ENCODE measurements around the gene HSDL1. TPM values are rescaled to one million over a fixed set of nuclear protein-coding genes. Genes with fewer than 3 reads are reported as not detected.

HSDL1 gene
- total RNA-seq, 1 donor: 18.7 TPM

DNA sequence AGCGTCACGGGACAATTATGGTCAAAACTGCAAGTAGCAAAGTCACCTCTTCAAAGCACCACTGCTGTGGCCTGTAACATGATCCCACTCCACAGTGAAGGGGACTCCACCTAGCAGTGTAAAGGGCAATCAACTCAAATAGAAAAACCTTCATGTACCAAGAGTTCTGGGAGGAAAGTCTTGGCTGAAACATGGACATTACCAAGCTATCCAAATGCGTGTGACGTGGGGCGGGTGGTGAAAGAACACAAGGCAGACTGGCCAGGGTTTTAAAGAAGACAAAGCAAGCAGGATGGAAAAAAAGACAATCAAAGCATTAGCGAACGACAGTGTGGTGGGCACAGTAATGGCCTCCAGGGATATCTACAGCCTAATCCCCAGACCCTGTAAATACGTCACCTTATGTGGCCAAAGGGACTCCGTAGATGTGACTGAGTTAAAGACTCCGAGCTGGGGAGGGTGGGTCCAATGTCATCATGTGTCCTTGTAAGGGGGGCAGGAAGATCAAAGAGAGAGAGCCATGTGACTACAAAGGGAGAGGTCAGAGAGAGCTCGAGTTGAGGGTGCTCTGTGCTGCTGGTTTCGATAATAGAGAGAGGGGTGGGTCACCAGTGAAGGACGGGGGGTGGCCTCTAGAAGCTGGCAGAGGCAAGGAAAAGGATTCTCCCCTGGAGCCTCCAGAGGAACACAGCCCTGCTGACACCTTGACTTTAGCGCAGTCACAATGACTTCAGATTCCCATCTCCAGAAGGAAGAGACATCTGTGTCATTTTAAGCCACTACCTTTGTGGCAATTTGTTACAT is 6.0 kb downstream of the HSDL1 start:
- H3K4me3 ChIP-seq (ENCODE audit: low read depth, low read length): no peak overlapping the region
- TF ChIP-seq, protein P1, sequence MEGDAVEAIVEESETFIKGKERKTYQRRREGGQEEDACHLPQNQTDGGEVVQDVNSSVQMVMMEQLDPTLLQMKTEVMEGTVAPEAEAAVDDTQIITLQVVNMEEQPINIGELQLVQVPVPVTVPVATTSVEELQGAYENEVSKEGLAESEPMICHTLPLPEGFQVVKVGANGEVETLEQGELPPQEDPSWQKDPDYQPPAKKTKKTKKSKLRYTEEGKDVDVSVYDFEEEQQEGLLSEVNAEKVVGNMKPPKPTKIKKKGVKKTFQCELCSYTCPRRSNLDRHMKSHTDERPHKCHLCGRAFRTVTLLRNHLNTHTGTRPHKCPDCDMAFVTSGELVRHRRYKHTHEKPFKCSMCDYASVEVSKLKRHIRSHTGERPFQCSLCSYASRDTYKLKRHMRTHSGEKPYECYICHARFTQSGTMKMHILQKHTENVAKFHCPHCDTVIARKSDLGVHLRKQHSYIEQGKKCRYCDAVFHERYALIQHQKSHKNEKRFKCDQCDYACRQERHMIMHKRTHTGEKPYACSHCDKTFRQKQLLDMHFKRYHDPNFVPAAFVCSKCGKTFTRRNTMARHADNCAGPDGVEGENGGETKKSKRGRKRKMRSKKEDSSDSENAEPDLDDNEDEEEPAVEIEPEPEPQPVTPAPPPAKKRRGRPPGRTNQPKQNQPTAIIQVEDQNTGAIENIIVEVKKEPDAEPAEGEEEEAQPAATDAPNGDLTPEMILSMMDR (IDR thresholded peaks at IDR 0.05; ENCODE audit: insufficient read depth, low read length): no peak
- DNase-seq (ENCODE audit: low read depth): peak; percentile 51

DNA sequence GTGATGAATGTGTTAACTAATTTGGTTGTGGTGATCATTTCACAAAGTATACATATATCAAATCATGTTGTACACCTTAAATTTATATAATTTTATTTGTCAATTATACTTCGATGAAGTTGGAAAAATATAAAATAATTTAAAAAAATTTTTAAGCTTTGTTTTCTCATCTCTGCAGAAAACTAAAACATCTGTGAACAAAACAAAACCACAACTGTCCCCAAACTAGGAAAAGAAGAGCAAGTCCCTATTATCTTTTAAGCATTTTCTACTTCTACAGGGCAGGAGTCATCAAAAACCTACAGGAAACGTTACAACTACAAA is 6.5 kb downstream of the HSDL1 start:
- H3K4me3 ChIP-seq (ENCODE audit: low read depth, low read length): no peak overlapping the region
- TF ChIP-seq, protein P1 (IDR thresholded peaks at IDR 0.05; ENCODE audit: insufficient read depth, low read length): no peak
- no peak for DNase-seq (ENCODE audit: low read depth)

DNA sequence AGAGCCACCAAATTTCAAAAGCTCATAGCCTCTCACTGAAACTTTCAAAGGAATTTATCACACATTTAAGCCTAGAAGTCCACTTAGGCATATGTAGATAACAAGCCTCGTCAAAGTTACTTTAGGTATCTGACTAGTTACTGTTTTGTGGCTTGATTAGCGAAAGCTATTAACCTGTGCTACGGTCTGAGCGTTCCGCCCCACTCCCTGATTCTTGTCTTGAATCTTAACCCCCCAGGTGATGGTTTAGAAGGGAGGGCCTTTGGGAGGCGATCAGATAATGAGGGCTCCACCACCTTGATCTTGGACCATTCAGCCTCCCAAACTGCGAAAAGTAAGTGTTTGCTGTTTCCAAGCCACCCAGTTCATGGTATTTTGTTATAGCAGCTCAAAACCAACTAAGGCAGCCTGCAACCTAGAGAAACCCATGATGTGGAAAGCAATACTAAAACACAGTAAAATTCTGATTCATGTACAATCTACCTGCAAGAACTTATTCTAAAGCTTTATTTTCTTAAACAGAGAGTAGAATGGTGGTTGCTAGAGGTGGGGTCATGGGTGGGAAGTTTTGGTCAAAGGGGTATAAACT is 7.1 kb downstream of the HSDL1 start:
- DNase-seq (ENCODE audit: low read depth): no peak

DNA sequence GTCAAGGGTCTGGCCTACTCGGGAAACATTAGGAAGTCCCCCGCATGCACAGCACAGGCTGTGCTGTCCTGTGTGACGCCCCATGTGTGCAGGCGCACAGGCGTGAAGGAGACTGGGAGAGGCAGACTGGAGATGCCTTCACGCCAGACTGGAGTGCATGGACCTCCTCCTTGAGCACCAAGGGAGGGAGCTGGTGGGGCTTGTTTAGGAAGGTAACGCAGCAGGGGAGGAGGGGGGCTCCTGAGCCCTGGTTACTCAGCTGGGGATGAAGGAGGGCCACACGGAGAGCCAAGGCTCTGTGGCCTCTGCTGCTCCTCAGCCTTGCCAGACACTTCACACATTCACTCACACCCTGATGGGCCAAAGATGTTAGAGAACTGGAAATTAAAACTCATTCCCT is 7.7 kb downstream of the HSDL1 start:
- TF ChIP-seq, protein P1 (IDR thresholded peaks at IDR 0.05; ENCODE audit: insufficient read depth, low read length): no peak
- DNase-seq (ENCODE audit: low read depth): no peak
- no peak overlapping the region for H3K4me3 ChIP-seq (ENCODE audit: low read depth, low read length)

More for the DNA sequence above, 7.1 kb downstream of the HSDL1 start:
- TF ChIP-seq, protein P1 (IDR thresholded peaks at IDR 0.05; ENCODE audit: insufficient read depth, low read length): no peak
- H3K4me3 ChIP-seq (ENCODE audit: low read depth, low read length): no peak overlapping the region

DNA sequence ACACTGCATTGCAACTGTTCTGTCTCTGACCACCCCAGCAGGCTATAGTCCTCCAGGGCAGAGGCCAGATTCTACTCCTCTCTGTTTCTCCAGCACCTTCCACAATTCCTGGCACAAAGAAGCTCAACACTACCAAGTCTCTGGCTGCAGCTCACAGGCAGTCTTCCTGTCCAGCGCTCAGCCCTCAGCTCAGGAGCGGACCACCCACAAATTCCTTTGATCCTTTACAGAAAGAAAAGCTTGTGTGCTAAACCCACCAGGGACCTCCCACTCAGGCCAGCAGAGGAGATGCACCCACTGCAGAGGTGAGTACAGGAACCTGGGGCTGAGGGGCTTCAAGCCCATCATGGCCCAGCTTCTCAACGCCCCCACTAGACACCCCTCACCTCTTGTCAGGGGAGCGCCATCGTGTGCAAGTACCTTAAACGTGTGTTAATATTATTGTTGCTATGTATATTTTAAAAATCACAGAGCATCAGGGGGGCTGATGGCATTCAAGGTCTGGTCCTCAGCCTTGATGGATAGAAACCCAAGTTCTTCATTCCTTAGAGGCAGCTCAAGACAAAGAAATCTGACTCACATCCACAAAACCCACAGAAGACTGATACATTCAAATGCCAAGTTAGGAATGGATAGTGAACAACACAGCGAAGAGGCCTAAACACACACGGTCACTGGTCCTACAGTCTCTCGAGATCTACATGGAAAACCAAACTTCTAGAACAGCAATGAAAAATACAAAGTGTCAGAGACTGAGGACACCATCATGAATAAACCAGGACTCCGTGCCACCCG is 8.4 kb downstream of the HSDL1 start:
- TF ChIP-seq, protein P1 (IDR thresholded peaks at IDR 0.05; ENCODE audit: insufficient read depth, low read length): no peak
- H3K4me3 ChIP-seq (ENCODE audit: low read depth, low read length): no peak overlapping the region
- DNase-seq (ENCODE audit: low read depth): no peak

DNA sequence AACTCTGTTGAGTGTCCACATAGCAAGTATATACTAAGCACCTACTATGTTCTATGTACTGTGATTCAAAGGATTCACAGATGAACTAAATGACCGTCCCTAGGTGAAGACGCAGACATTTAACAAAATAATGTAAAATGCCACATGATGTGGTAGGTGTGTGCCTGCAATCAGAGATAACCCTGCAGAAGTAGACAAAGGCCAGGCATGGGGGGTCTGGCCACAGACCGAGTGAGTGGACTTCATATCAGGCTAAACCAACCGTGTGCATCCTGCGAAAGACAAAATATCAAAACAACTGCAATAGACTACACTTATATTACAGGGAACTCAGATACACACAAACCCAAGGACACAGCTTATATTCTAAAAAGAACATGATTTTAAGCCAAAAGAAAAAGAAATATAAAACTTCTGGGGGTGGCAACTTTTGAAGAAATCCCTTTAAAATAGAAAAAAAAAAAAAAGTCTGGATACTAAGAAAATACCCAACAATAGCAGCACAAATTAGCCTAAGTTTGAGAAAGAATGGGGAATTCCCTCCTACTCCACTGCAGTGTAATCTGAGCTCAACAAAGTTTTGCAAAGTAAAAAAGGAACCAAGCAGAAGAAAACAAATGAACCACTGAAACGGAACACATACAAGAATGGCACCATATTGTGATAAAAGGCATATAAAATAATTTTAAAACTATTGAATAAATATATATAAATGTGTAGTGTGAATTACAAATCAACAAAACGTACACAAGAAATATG is 12.3 kb downstream of the HSDL1 start:
- H3K4me3 ChIP-seq (ENCODE audit: low read depth, low read length): no peak overlapping the region
- DNase-seq (ENCODE audit: low read depth): no peak
- TF ChIP-seq, protein P1 (IDR thresholded peaks at IDR 0.05; ENCODE audit: insufficient read depth, low read length): no peak

Measured in fibroblast of the aortic adventitia (primary cell).